K562 (cell line): ENCODE results near the gene CASP2. TPM values are rescaled to one million over a fixed set of nuclear protein-coding genes. Genes with fewer than 3 reads are reported as not detected.

ENCODE experiments used
- ATAC-seq: fragments of 200-7000 bp; cut with Tn5 transposase; 3 replicates; pipeline ENCODE4 v1.9.1; 2020; ENCODE audit warnings: moderate library complexity
- BruUV-seq: library from RNA; stranded (reverse); fragments of 400-500 nt; replicated peaks from 2 replicates; lab custom pipeline; 2021; lab: Mats Ljungman, UMichigan
- CTCF ChIA-PET: fragments of 300-600 bp; formaldehyde crosslinking; extraction: SDS; loops from one replicate; lab custom pipeline; 2021; ENCODE audit warnings: low intra/inter-chr PET ratio; lab: Yijun Ruan, JAX
- POLR2A ChIA-PET: fragments of 300-600, 350-650 bp; sonication (Branson Sonifier 250); formaldehyde crosslinking; extraction: SDS; loops from one replicate; lab custom pipeline; 2021; ENCODE audit warnings: antibody characterized with exemption, inconsistent platforms; lab: Yijun Ruan, JAX
- DNase-seq, 4 experiments: peaks; one replicate each; pipeline versions ENCODE4 v3.0.0 to v3.0.0-alpha.2; 2011 to 2018; ENCODE audit warnings: low spot score in 3 of 4, mixed read lengths in 3 of 4; ENCODE audit errors: extremely low read depth in 1 of 4
- FAIRE-seq: peaks from 2 replicates; lab custom pipeline; 2011; peaks lifted over from hg19 to GRCh38; lab: Jason Lieb, UNC
- H2AFZ ChIP-seq: 2 replicates; pipeline ENCODE4 v1.6.0; 2011; ENCODE audit warnings: low read depth, low read length, control low read depth, inconsistent platforms
- H3K27ac ChIP-seq: fragments of 200-600 bp; 3 replicates; pipeline ENCODE4 v1.8.0; 2011; ENCODE audit warnings: low read depth, mild to moderate bottlenecking, control low read depth, inconsistent platforms, low read length, moderate library complexity, mixed read lengths; ENCODE audit errors: extremely low read depth
- H3K27me3 ChIP-seq, 2 experiments: fragments of 300-600 bp in 1 of 2; 2 replicates in 1 of 2; 3 replicates in 1 of 2; pipeline versions ENCODE4 v1.6.0 to v1.8.0; 2011; ENCODE audit warnings: inconsistent platforms in 2 of 2, low read length in 2 of 2, mild to moderate bottlenecking in 1 of 2, mixed read lengths in 1 of 2, moderate library complexity in 1 of 2; ENCODE audit not compliant: control insufficient read depth in 2 of 2, insufficient read depth in 2 of 2
- H3K36me3 ChIP-seq: fragments of 300-600 bp; 3 replicates; pipeline ENCODE4 v1.8.0; 2011; ENCODE audit warnings: mild to moderate bottlenecking, low read length, inconsistent platforms; ENCODE audit not compliant: control insufficient read depth, insufficient read depth
- H3K4me1 ChIP-seq, 2 experiments: fragments of 200-600 bp in 1 of 2; replicated peaks in 1 of 2; 2 replicates in 1 of 2; 3 replicates in 1 of 2; pipeline versions ENCODE4 v1.5.1 to v1.8.0; 2011; ENCODE audit warnings: inconsistent platforms in 2 of 2, low read length in 2 of 2, mild to moderate bottlenecking in 1 of 2, mixed read lengths in 1 of 2, moderate library complexity in 1 of 2; ENCODE audit not compliant: control insufficient read depth in 2 of 2, insufficient read depth in 2 of 2
- H3K4me2 ChIP-seq: 2 replicates; pipeline ENCODE4 v1.6.1; 2011; ENCODE audit warnings: low read length, control low read depth, inconsistent platforms, mixed read lengths; ENCODE audit not compliant: insufficient read depth
- H3K4me3 ChIP-seq: fragments of 200-600 bp; sonication (generic), shearing (Covaris generic); 2 replicates; pipeline ENCODE4 v1.5.1; 2016; ENCODE audit warnings: control low read depth, inconsistent platforms
- H3K79me2 ChIP-seq: fragments of 200-600 bp; 3 replicates; pipeline ENCODE4 v1.8.0; 2011; ENCODE audit warnings: low read length, inconsistent platforms; ENCODE audit not compliant: control insufficient read depth, insufficient read depth
- H3K9ac ChIP-seq, 2 experiments: 2 replicates each; pipeline versions ENCODE4 v1.6.0 to v1.6.1; 2011; ENCODE audit warnings: low read depth in 2 of 2, low read length in 2 of 2, control low read depth in 1 of 2, inconsistent platforms in 1 of 2, mild to moderate bottlenecking in 1 of 2, mixed read lengths in 1 of 2; ENCODE audit not compliant: insufficient read depth in 1 of 2
- H3K9me1 ChIP-seq: one replicate; pipeline ENCODE4 v1.6.0; 2011; ENCODE audit warnings: inconsistent platforms, mild to moderate bottlenecking, low read length, moderate library complexity; ENCODE audit not compliant: control insufficient read depth, insufficient read depth
- H3K9me3 ChIP-seq: replicated peaks from 2 replicates; pipeline ENCODE4 v1.5.1; 2011; ENCODE audit warnings: low read depth, low read length, inconsistent platforms; ENCODE audit not compliant: control insufficient read depth, insufficient read depth
- H4K20me1 ChIP-seq: replicated peaks from 2 replicates; pipeline ENCODE4 v1.6.1; 2011; ENCODE audit warnings: low read length, inconsistent platforms, mixed read lengths; ENCODE audit not compliant: control insufficient read depth, insufficient read depth
- CLOCK ChIP-seq: fragments of 250-450 bp; sonication (Bioruptor Pico); IDR thresholded peaks from 2 replicates; pipeline ENCODE4 v1.4.0; 2020; ENCODE audit warnings: mild to moderate bottlenecking, moderate library complexity, borderline replicate concordance
- HMGN3 ChIP-seq: IDR thresholded peaks from 2 replicates; pipeline ENCODE4 v1.6.1; 2011; ENCODE audit warnings: borderline replicate concordance, low read depth, mild to moderate bottlenecking, mixed read lengths, low read length; ENCODE audit not compliant: insufficient read length; ENCODE audit errors: extremely low read depth
- IFI16 ChIP-seq: fragments of 250-450 bp; sonication (Bioruptor Pico); IDR thresholded peaks from 2 replicates; pipeline ENCODE4 v2.1.2; 2022; ENCODE audit warnings: mild to moderate bottlenecking, inconsistent platforms
- MAZ ChIP-seq, 2 experiments: fragments of 450-650 bp in 1 of 2; sonication (generic) in 1 of 2; formaldehyde crosslinking; IDR thresholded peaks in 1 of 2; conservative IDR thresholded peaks in 1 of 2; 2 replicates each; pipeline versions ENCODE4 v1.4.0 to v1.5.0; 2020; ENCODE audit warnings: mild to moderate bottlenecking in 1 of 2, missing genetic modification reagents in 1 of 2
- NCOA6 ChIP-seq: fragments of 450-650 bp; IDR thresholded peaks from 2 replicates; pipeline ENCODE4 v1.6.1; 2017; ENCODE audit warnings: mild to moderate bottlenecking
- NFE2L1 ChIP-seq: fragments of 450-650 bp; IDR thresholded peaks from 2 replicates; pipeline ENCODE4 v1.6.1; 2016; ENCODE audit warnings: missing genetic modification characterization, low read depth, mild to moderate bottlenecking, missing compliant biosample characterization, moderate library complexity, borderline replicate concordance
- PREB ChIP-seq: sonication (generic); formaldehyde crosslinking; IDR thresholded peaks from 2 replicates; pipeline ENCODE4 v1.8.1; 2023; ENCODE audit warnings: mild to moderate bottlenecking, missing genetic modification reagents
- SETDB1 ChIP-seq: IDR thresholded peaks from one replicate; pipeline ENCODE4 v1.6.1; 2012; ENCODE audit warnings: low read length, control low read depth, inconsistent platforms
- TFE3 ChIP-seq: fragments of 450-650 bp; formaldehyde crosslinking; IDR thresholded peaks from 2 replicates; pipeline ENCODE4 v1.4.0; 2020; ENCODE audit warnings: mild to moderate bottlenecking, mixed read lengths
- ZNF24 ChIP-seq: fragments of 450-650 bp; IDR thresholded peaks from 2 replicates; pipeline ENCODE4 v1.6.1; 2016
- ZNF41 ChIP-seq: fragments of 250-450 bp; sonication (Bioruptor Pico); conservative IDR thresholded peaks from 2 replicates; pipeline ENCODE4 v1.4.0; 2020; ENCODE audit warnings: mild to moderate bottlenecking
- ZNF785 ChIP-seq: fragments of 250-450 bp; sonication (Bioruptor Pico); IDR thresholded peaks from 2 replicates; pipeline ENCODE4 v1.4.0; 2020; ENCODE audit warnings: mild to moderate bottlenecking
- WGBS: fragments of 100-300 bp; shearing (Covaris generic); methylation state at CpG from one replicate; pipeline ENCODE4 v1.1.6; 2016; ENCODE audit warnings: low coverage, mixed read lengths; ENCODE audit not compliant: insufficient coverage; ENCODE audit errors: missing lambda C conversion rate; 5-methylcytosine and 5-hydroxymethylcytosine counted together
- in situ Hi-C: fragments of 300-500 bp; cut with MboI; formaldehyde crosslinking; loops from 4 replicates; pipeline ENCODE4 v1.15.0; 2018; ENCODE audit warnings: inconsistent platforms, mixed read lengths
- intact Hi-C: fragments of 100-400 bp; cut with micrococcal nuclease; formaldehyde crosslinking; loops from 2 replicates; pipeline ENCODE4 v1.14.2; 2022
- polyA plus RNA-seq, 8 experiments: library from polyadenylated mRNA; depleted of rRNA in 4 of 8; stranded (reverse) in 5 of 8; unstranded in 3 of 8; fragments of >200 nt; fragmentation: Nextera tagmentation in 2 of 8; fragmentation: Illumina TruSeq in 1 of 8; extraction: Ambion mirVana in 2 of 8; extraction: Trizol in 1 of 8; gene quantifications; 2 replicates each; pipeline versions ENCODE4 v1.2.1 to v1.2.3, GENCODE V29; 2011 to 2014; ENCODE audit warnings: inconsistent platforms in 1 of 8, missing spikeins in 1 of 8
- total RNA-seq, 7 experiments: library from RNA; depleted of rRNA in 6 of 7; stranded (reverse); fragments of >200 nt in 6 of 7; fragmentation: Illumina TruSeq in 2 of 7; extraction: Trizol in 2 of 7; gene quantifications; 2 replicates each; pipeline versions ENCODE4 v1.2.1 to v1.2.3, GENCODE V29; 2011 to 2021; ENCODE audit warnings: low replicate concordance in 1 of 7
- TF ChIP-seq, protein P1 (sequence below): sonication (generic); formaldehyde crosslinking; IDR thresholded peaks from 2 replicates; pipeline ENCODE4 v1.8.0; 2023; ENCODE audit warnings: mild to moderate bottlenecking, missing genetic modification reagents

CASP2 gene
- total and polyA plus RNA-seq, 9 of the 15 experiments (the other 6 are each of a cell fraction or from before 2014, with no cell fraction given): 18.8 to 64.9 (median 24.1) TPM

DNA sequence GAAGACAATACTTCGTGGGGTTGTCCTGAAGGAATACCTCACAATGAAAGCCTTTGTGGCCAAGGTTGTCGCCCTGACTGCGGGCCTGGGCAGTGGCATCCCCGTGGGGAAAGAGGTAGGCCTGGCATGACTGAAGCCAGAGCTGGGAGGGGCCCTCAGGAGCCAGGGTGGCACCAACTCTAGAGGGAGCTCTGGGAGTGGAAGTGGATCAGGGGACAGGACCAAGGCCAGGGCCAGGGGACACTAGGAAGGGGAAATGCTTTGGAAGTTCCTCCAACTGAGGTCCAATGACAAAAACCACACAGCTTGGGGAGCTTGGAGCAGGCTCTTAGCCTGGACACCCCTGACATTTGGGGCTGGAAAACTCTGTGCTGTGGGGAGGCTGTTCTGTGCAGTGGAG is 33.6 kb downstream of the CASP2 start:
- Histone ChIP-seq H3K4me2 (no peak overlapping the region), H3K4me3 (no peak overlapping the region), H3K4me1 (peaks cover 0 to 3% of the 10 kb centered on the region in 2 experiments; a peak in 1 of 5 replicates), H3K79me2 (no peaks in the 10 kb centered on the region), H4K20me1 (no peaks in the 10 kb centered on the region), H3K9me1 (no peaks in the 10 kb centered on the region), H3K27ac (no peak overlapping the region), H3K9me3 (no peaks in the 10 kb centered on the region), H3K9ac (no peak overlapping the region), H3K36me3 (no peaks in the 10 kb centered on the region), H2AFZ (no peak overlapping the region), H3K27me3 (peaks cover 45 to 71% of the 10 kb centered on the region in 2 experiments; a peak in 4 of 5 replicates)
- in situ Hi-C loops (no loop called here), intact Hi-C loops (loop anchor here (5.0 kb wide), 1 partner anchor 96 kb away; no protein-coding TSS in a partner anchor)
- peak; percentile 27; the same call in 2 of the 3 replicates for ATAC-seq
- BruUV-seq: no TSS peak
- no peak for FAIRE-seq
- no peak for DNase-seq
- ChIA-PET CTCF (interaction anchor here (0.7 kb wide), 1 partner anchor 95 kb away, joined by 3 read pairs; no protein-coding TSS in a partner anchor), POLR2A (interaction anchor here (1.0 kb wide), 1 partner anchor 15 kb away, joined by 3 read pairs; no protein-coding TSS in a partner anchor)
- 2% methylated on average over 4 of the region's 4 CpGs for WGBS
- TF ChIP-seq SETDB1: no peak
- no peak for TF ChIP-seq NCOA6
- TF ChIP-seq HMGN3: no peak
- no peak for TF ChIP-seq CLOCK
- TF ChIP-seq TFE3 (CRISPR knock-in tag): no peak
- no peak for TF ChIP-seq NFE2L1 (tag)
- no peak for TF ChIP-seq ZNF41
- TF ChIP-seq PREB (CRISPR knock-in tag): no peak
- no peak for TF ChIP-seq ZNF785 (CRISPR knock-in tag)
- TF ChIP-seq, protein P1, sequence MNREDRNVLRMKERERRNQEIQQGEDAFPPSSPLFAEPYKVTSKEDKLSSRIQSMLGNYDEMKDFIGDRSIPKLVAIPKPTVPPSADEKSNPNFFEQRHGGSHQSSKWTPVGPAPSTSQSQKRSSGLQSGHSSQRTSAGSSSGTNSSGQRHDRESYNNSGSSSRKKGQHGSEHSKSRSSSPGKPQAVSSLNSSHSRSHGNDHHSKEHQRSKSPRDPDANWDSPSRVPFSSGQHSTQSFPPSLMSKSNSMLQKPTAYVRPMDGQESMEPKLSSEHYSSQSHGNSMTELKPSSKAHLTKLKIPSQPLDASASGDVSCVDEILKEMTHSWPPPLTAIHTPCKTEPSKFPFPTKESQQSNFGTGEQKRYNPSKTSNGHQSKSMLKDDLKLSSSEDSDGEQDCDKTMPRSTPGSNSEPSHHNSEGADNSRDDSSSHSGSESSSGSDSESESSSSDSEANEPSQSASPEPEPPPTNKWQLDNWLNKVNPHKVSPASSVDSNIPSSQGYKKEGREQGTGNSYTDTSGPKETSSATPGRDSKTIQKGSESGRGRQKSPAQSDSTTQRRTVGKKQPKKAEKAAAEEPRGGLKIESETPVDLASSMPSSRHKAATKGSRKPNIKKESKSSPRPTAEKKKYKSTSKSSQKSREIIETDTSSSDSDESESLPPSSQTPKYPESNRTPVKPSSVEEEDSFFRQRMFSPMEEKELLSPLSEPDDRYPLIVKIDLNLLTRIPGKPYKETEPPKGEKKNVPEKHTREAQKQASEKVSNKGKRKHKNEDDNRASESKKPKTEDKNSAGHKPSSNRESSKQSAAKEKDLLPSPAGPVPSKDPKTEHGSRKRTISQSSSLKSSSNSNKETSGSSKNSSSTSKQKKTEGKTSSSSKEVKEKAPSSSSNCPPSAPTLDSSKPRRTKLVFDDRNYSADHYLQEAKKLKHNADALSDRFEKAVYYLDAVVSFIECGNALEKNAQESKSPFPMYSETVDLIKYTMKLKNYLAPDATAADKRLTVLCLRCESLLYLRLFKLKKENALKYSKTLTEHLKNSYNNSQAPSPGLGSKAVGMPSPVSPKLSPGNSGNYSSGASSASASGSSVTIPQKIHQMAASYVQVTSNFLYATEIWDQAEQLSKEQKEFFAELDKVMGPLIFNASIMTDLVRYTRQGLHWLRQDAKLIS (CRISPR knock-in tag): no peak
- no peak for TF ChIP-seq IFI16 (CRISPR knock-in tag)
- TF ChIP-seq MAZ (CRISPR knock-in tag; conservative IDR thresholded peaks at IDR 0.05 in 1 of 2, IDR thresholded peaks at IDR 0.05 in 1 of 2): 0 out of 4 replicates have a peak, but pooled peaks of 1 of the 2 experiments have one; percentile 29
- no peak for TF ChIP-seq ZNF24
